ENCODE data around the gene PIK3C2B. TPM values are rescaled to one million over a fixed set of nuclear protein-coding genes. Genes with fewer than 3 reads are reported as not detected.

Gene PIK3C2B
- total RNA-seq, 4 donors from 2014 or later: 7.4 to 81.5 (median 38.3) TPM

DNA sequence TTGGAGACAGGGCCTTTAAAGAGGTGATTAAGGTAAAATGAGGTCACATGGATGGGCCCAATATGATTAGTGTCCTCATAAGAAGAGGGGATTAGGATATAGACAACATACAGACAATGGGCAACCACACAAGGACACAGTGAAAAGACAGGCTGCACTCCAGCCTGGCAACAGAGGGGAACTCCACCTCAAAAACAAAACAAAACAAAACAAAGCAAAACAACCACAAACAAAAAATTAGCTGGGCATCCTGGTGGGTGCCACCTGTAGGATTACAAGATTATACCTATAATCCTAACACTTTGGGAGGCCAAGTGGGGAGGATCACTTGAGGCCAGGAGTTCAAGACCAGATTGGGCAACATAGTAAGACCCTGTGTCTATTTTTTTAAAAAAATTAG, 16.8 kb upstream of the PIK3C2B start:
- Histone ChIP-seq H3K27me3 (no peaks in the 10 kb centered on the region), H3K9me3 (no peaks in the 10 kb centered on the region), H3K4me1 (no peaks in the 10 kb centered on the region), H3K36me3 (no peaks in the 10 kb centered on the region), H3K4me3 (no peak overlapping the region), H3K27ac (no peak overlapping the region)
- TF ChIP-seq, protein P1, sequence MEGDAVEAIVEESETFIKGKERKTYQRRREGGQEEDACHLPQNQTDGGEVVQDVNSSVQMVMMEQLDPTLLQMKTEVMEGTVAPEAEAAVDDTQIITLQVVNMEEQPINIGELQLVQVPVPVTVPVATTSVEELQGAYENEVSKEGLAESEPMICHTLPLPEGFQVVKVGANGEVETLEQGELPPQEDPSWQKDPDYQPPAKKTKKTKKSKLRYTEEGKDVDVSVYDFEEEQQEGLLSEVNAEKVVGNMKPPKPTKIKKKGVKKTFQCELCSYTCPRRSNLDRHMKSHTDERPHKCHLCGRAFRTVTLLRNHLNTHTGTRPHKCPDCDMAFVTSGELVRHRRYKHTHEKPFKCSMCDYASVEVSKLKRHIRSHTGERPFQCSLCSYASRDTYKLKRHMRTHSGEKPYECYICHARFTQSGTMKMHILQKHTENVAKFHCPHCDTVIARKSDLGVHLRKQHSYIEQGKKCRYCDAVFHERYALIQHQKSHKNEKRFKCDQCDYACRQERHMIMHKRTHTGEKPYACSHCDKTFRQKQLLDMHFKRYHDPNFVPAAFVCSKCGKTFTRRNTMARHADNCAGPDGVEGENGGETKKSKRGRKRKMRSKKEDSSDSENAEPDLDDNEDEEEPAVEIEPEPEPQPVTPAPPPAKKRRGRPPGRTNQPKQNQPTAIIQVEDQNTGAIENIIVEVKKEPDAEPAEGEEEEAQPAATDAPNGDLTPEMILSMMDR (IDR thresholded peaks at IDR 0.05): no peak
- no peak for TF ChIP-seq POLR2A (IDR thresholded peaks at IDR 0.05)
- intact Hi-C loops (cut with DNase I; ENCODE audit: low total_unique reads): no loop called here
- DNase-seq: no peak

- Histone ChIP-seq H3K4me1 (no peaks in the 10 kb centered on the region), H3K4me3 (no peak overlapping the region), H3K9me3 (no peaks in the 10 kb centered on the region), H3K27me3 (no peaks in the 10 kb centered on the region), H3K27ac (no peak overlapping the region), H3K36me3 (no peaks in the 10 kb centered on the region)
- intact Hi-C loops (cut with DNase I; ENCODE audit: low total_unique reads): no loop called here
- no peak for DNase-seq
- TF ChIP-seq, protein P1 (IDR thresholded peaks at IDR 0.05): no peak
- TF ChIP-seq POLR2A (IDR thresholded peaks at IDR 0.05): no peak
Observed at GRCh38 chr1:204509186-204509635, 14.6 kb upstream of the PIK3C2B start.

DNA sequence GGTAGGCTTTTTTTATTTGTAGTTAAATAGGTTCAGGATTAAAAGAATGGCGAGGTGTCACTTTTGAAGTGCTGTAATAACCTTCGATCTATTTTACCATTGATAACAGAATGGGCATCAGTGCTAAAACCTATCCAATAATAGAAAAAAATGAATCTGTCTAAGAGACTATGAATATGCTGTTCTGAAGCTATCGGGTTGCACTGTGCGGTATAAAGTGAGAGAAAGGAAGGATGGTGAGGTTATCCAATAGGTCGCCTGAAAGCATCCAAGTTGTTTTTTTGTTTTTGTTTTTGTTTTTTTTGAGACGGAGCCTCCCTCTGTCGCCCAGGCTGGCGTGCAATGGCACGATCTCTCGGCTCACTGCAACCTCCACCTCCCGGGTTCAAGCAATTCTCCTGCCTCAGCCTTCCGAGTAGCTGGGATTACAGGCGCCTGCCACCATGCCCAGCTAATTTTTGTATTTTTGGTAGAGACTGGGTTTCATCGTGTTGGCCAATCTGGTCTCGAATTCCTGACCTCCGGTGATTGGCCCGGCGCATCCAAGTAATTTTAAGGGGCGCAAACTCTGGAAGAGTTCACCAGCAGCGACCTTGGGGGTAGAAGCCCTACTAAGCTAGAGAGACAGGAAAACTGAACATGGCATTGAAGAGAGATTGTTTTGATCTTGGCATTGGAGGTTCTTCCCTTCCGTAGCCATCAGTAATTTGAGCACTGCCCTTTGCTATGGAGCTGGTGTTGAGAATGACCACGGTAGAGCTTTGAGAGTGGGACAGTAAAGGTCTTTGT, 12.9 kb upstream of the PIK3C2B start:
- no peak for TF ChIP-seq POLR2A (IDR thresholded peaks at IDR 0.05)
- TF ChIP-seq, protein P1 (IDR thresholded peaks at IDR 0.05): no peak
- Histone ChIP-seq H3K27ac (peak overlapping the region; percentile 90 to 96), H3K4me1 (no peaks in the 10 kb centered on the region), H3K9me3 (no peaks in the 10 kb centered on the region), H3K36me3 (no peaks in the 10 kb centered on the region), H3K27me3 (no peaks in the 10 kb centered on the region), H3K4me3 (peak overlapping the region; percentile 51 to 62)
- intact Hi-C loops (cut with DNase I; ENCODE audit: low total_unique reads): no loop called here
- DNase-seq: peak in 1 of 2 donors; percentile 36

DNA sequence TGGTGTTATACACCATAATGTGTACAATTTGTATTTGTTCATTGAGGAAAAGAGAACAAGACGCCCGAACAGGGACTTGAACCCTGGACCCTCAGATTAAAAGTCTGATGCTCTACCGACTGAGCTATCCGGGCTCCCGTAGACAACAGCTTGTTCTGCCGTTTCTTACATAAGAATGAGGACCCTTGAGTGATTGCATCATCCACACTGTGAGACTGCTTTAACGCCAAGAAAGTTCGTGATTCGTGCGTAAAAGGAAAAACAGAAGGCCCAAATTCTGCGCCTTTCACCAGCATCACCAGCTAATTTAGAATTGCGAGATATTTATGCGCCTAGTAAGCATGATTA, 12.3 kb upstream of the PIK3C2B start:
- peak overlapping the region; percentile 51 to 62 for H3K4me3 ChIP-seq
- no peaks in the 10 kb centered on the region for H3K27me3 ChIP-seq
- peak; percentile 81 to 88 for DNase-seq
- no peaks in the 10 kb centered on the region for H3K4me1 ChIP-seq
- intact Hi-C loops (cut with DNase I; ENCODE audit: low total_unique reads): no loop called here
- peak overlapping the region; percentile 90 to 96 for H3K27ac ChIP-seq
- TF ChIP-seq, protein P1 (IDR thresholded peaks at IDR 0.05): no peak
- TF ChIP-seq POLR2A (IDR thresholded peaks at IDR 0.05): peak in 1 of 2 donors; percentile 14
- H3K9me3 ChIP-seq: no peaks in the 10 kb centered on the region
- H3K36me3 ChIP-seq: no peaks in the 10 kb centered on the region

GRCh38 chr1:204506201-204506968, 11.8 kb upstream of the PIK3C2B start:
- peak; percentile 66 to 74 for DNase-seq
- Histone ChIP-seq H3K9me3 (no peaks in the 10 kb centered on the region), H3K27ac (peak overlapping the region; percentile 90 to 96), H3K36me3 (no peaks in the 10 kb centered on the region), H3K4me3 (peak overlapping the region; percentile 51 to 62), H3K27me3 (no peaks in the 10 kb centered on the region), H3K4me1 (no peaks in the 10 kb centered on the region)
- intact Hi-C loops (cut with DNase I; ENCODE audit: low total_unique reads): no loop called here
- peak in 1 of 2 donors; percentile 11 for TF ChIP-seq POLR2A (IDR thresholded peaks at IDR 0.05)
- TF ChIP-seq, protein P1 (IDR thresholded peaks at IDR 0.05): no peak
